DOHH2 (cell line): Measurements from ENCODE around the gene CNOT2.

Experiments
- H3F3A ChIP-seq: fragments of 200-600 bp; sonication (generic), shearing (Covaris generic); 2 replicates; pipeline ENCODE4 v1.6.0; 2016; ENCODE audit warnings: antibody characterized with exemption, mild to moderate bottlenecking; ENCODE audit not compliant: control insufficient read depth, insufficient read depth
- H3K27ac ChIP-seq: fragments of 200-600 bp; sonication (generic); 2 replicates; pipeline ENCODE4 v1.5.1; 2014; ENCODE audit warnings: low read depth, mild to moderate bottlenecking, low read length, moderate library complexity
- H3K27me3 ChIP-seq: fragments of 200-600 bp; sonication (generic); 2 replicates; pipeline ENCODE4 v1.6.1; 2014; ENCODE audit warnings: mild to moderate bottlenecking, low read length, mixed read lengths; ENCODE audit not compliant: control insufficient read depth
- H3K36me3 ChIP-seq: fragments of 200-600 bp; sonication (generic); 2 replicates; pipeline ENCODE4 v1.6.1; 2014; ENCODE audit warnings: mild to moderate bottlenecking, low read length, moderate library complexity, mixed read lengths; ENCODE audit not compliant: control insufficient read depth
- H3K4me1 ChIP-seq: fragments of 200-600 bp; sonication (generic); 2 replicates; pipeline ENCODE4 v1.6.1; 2014; ENCODE audit warnings: mild to moderate bottlenecking, low read length, mixed read lengths; ENCODE audit not compliant: control insufficient read depth
- H3K4me2 ChIP-seq: fragments of 200-600 bp; sonication (generic); 2 replicates; pipeline ENCODE4 v1.6.0; 2014; ENCODE audit warnings: mild to moderate bottlenecking, low read length, moderate library complexity
- H3K4me3 ChIP-seq: fragments of 200-600 bp; sonication (generic); 2 replicates; pipeline ENCODE4 v1.5.1; 2014; ENCODE audit warnings: mild to moderate bottlenecking, low read length, mixed read lengths
- H3K79me2 ChIP-seq: fragments of 200-600 bp; sonication (generic); 2 replicates; pipeline ENCODE4 v1.6.1; 2014; ENCODE audit warnings: mild to moderate bottlenecking, low read length, mixed read lengths; ENCODE audit not compliant: control insufficient read depth
- H3K9me2 ChIP-seq: fragments of 200-600 bp; sonication (generic); replicated peaks from 2 replicates; pipeline ENCODE4 v1.6.1; 2014; ENCODE audit warnings: mild to moderate bottlenecking, low read length, mixed read lengths; ENCODE audit not compliant: control insufficient read depth
- H3K9me3 ChIP-seq: fragments of 200-600 bp; sonication (generic); 2 replicates; pipeline ENCODE4 v1.6.1; 2014; ENCODE audit warnings: antibody characterized with exemption, low read length, mixed read lengths; ENCODE audit not compliant: control insufficient read depth, insufficient read depth
- H4K20me1 ChIP-seq: fragments of 200-600 bp; sonication (generic); 2 replicates; pipeline ENCODE4 v1.6.0; 2014; ENCODE audit warnings: low read depth, mild to moderate bottlenecking, antibody characterized with exemption, low read length, moderate library complexity; ENCODE audit not compliant: control insufficient read depth, insufficient read depth
- EZH2phosphoT487 ChIP-seq: fragments of 200-600 bp; sonication (generic); IDR thresholded peaks from 2 replicates; pipeline ENCODE4 v1.6.1; 2017; ENCODE audit warnings: borderline replicate concordance, mild to moderate bottlenecking, antibody characterized with exemption, low read length, moderate library complexity, mixed read lengths
- TF ChIP-seq, protein P1 (sequence below): fragments of 200-600 bp; sonication (generic); IDR thresholded peaks from one replicate; pipeline ENCODE4 v1.5.1; 2014; ENCODE audit warnings: antibody characterized with exemption, mild to moderate bottlenecking, low read depth, low read length; ENCODE audit not compliant: poor library complexity, severe bottlenecking

CNOT2 gene

GRCh38 chr12:70246580-70246979 lies 3.3 kb downstream of the CNOT2 start:
- no peaks in the 10 kb centered on the region for H3K9me2 ChIP-seq
- H3K4me1 ChIP-seq: peaks cover 74% of the 10 kb centered on the region
- no peaks in the 10 kb centered on the region; the same call in 1 of the 2 replicates for H3F3A ChIP-seq
- H3K4me3 ChIP-seq: peak overlapping the region; percentile 99
- H3K36me3 ChIP-seq: peaks cover 89% of the 10 kb centered on the region
- H4K20me1 ChIP-seq: peaks cover 6% of the 10 kb centered on the region; the same call in 1 of the 2 replicates
- no peaks in the 10 kb centered on the region for H3K9me3 ChIP-seq
- H3K79me2 ChIP-seq: peaks cover 99% of the 10 kb centered on the region
- peak overlapping the region; percentile 81 for H3K4me2 ChIP-seq
- no peaks in the 10 kb centered on the region for H3K27me3 ChIP-seq
- H3K27ac ChIP-seq: peak overlapping the region; percentile 92
- TF ChIP-seq EZH2phosphoT487: no peak
- TF ChIP-seq, protein P1, sequence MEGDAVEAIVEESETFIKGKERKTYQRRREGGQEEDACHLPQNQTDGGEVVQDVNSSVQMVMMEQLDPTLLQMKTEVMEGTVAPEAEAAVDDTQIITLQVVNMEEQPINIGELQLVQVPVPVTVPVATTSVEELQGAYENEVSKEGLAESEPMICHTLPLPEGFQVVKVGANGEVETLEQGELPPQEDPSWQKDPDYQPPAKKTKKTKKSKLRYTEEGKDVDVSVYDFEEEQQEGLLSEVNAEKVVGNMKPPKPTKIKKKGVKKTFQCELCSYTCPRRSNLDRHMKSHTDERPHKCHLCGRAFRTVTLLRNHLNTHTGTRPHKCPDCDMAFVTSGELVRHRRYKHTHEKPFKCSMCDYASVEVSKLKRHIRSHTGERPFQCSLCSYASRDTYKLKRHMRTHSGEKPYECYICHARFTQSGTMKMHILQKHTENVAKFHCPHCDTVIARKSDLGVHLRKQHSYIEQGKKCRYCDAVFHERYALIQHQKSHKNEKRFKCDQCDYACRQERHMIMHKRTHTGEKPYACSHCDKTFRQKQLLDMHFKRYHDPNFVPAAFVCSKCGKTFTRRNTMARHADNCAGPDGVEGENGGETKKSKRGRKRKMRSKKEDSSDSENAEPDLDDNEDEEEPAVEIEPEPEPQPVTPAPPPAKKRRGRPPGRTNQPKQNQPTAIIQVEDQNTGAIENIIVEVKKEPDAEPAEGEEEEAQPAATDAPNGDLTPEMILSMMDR: no peak

DNA sequence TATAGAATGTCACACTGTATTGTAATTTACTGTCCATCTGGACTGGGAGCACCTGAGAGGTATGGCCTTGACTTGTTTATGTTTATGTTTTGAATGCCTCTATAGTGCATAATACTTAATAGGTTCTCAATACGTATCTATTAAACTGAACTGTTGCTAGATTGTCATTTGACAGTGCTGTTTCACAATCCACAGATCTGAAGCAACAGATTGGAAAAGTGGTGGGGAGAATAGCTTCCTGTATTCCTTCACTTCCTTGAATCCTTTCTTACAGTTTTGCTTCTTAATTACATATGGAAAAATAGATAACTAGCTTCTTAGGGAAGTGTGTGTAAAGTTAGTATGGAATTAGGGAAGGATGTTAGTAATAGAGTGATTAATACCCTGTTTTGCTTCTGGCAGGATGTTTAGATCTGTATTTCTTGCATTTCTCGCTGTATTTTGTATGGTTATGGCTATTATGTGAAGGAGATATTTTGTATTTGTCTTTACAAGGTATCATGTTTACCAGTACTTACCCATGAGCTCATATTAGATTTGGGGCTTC lies 4.5 kb downstream of the CNOT2 start:
- Histone ChIP-seq H3K4me2 (peak overlapping the region; percentile 81), H3K79me2 (peaks cover 99% of the 10 kb centered on the region), H4K20me1 (peaks cover 6% of the 10 kb centered on the region; the same call in 1 of the 2 replicates), H3F3A (peaks cover 3% of the 10 kb centered on the region), H3K27me3 (no peaks in the 10 kb centered on the region), H3K9me2 (no peaks in the 10 kb centered on the region), H3K36me3 (peaks cover 81% of the 10 kb centered on the region), H3K4me1 (peaks cover 79% of the 10 kb centered on the region), H3K4me3 (peak overlapping the region; percentile 99), H3K9me3 (no peaks in the 10 kb centered on the region), H3K27ac (peak overlapping the region; percentile 30)
- TF ChIP-seq, protein P1: no peak
- TF ChIP-seq EZH2phosphoT487: no peak

DNA sequence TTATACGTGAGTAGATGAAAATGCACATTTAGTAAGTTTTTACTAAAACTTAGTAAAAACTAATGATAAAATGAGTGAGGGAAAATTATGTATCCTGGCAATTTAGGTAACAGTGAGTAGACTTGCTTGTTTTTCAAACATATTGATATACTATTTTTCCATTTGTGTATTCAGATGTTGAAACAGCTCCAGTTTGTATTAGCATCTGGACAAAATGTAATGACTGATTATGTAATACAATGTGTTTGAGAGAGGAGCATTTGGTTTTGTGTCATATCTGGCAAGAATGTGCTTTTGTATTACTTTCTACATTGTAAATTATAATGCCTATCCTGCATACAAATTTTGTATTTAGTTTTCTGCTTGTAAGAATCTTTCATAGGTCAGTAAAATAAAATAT lies 5.6 kb downstream of the CNOT2 start:
- TF ChIP-seq, protein P1: no peak
- no peak for TF ChIP-seq EZH2phosphoT487
- Histone ChIP-seq H3K9me2 (no peaks in the 10 kb centered on the region), H3F3A (peaks cover 9% of the 10 kb centered on the region), H3K9me3 (no peaks in the 10 kb centered on the region), H3K36me3 (peaks cover 78% of the 10 kb centered on the region), H3K4me1 (peaks cover 91% of the 10 kb centered on the region), H3K27me3 (no peaks in the 10 kb centered on the region), H4K20me1 (peaks cover 6% of the 10 kb centered on the region; the same call in 1 of the 2 replicates), H3K79me2 (peaks cover 100% of the 10 kb centered on the region), H3K4me3 (peak overlapping the region; percentile 99), H3K4me2 (peak overlapping the region; percentile 81), H3K27ac (peak overlapping the region; percentile 30)
